ENCODE measurements around the gene PHEX.

- TF ChIP-seq POLR2A (IDR thresholded peaks at IDR 0.05) (no peak), CTCF (IDR thresholded peaks at IDR 0.05) (no peak)
These were observed 41.3 kb upstream of the PHEX start for GRCh38 chrX:21990832-21991231.

Measured in adrenal gland (tissue), 5 donors.